ENCODE results near the gene PLA2G4D.

Gene PLA2G4D

GRCh38 chr15:42069496-42070278 lies 24.7 kb downstream of the PLA2G4D start:
- DNase-seq: no peak

GRCh38 chr15:42069025-42069424 lies 25.3 kb downstream of the PLA2G4D start:
- no peak for DNase-seq

GRCh38 chr15:42068601-42069000 lies 25.8 kb downstream of the PLA2G4D start:
- no peak for DNase-seq

DNA sequence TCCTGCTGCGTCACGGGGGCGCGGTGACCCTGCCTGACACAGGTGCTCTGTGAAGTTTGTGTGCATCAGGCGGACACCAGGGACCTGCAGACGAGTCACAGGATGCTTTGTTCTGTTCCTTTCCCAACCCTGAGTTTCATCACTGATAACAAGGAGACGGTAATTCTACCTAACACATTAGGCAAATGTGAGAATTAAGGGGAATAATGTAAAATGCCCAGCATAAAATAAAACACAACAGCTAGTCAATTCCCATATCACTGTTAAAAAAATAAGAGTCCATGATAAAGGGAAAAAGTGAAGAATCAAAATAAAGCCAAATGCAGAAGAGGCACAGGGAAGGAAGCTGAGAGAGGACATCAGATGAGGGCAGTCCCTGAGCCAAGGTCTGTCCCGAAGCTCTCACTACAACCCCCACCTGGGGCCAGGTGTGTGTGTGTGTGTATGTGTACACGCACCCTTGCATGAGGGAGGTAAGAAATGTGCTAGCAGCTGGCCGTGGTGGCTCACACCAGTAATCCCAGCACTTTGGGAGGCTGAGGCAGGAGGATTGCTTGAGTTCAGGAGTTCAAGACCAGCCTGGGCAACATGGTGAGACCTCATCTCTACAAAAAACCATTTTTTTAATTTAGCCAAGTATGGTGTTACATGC lies 27.5 kb downstream of the PLA2G4D start:
- DNase-seq: no peak

DNA sequence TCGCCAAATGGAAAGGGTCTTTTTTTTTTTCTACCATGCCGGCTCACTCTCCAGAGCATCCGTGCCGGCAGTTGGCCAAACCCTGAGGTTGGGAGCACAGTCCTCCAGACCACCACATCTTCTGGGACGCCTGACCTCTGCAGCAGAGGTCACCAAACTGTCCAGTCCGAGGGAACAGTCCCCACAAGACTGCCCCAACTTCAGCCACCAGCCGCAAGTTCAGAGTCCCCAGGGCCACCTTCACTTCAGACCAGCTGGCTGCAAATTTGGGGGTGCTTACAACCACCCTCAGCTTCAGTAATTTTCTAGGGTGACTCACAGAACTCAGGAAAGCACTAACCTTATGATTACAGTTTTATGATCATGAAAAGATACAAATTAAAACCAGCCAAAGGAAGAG lies 28.9 kb downstream of the PLA2G4D start:
- DNase-seq: no peak

DNA sequence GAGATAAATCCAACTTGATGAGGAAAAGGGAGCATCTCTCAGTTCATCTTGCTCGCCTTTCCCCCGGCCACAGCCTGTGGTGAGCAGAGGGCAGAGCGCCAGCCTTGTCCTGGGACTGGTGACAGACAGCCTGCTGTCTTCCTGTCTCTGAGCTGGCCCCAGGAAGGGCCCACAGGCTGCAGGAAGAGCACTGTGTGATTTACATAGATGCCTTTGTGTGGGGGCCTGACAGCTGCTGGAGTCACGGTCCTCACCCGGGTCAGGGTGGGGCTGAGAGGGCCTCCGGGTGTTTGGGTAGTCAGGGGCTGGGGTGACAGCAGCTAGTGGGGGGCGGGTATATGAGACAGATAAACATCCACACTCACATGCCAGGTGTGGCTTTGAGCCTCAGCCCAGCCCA lies 29.3 kb downstream of the PLA2G4D start:
- DNase-seq: no peak

- no peak for DNase-seq
Observed at GRCh38 chr15:42064271-42064670, 30.1 kb downstream of the PLA2G4D start.

- no peak for DNase-seq
Observed at GRCh38 chr15:42063122-42063848, 31.1 kb downstream of the PLA2G4D start.

- no peak for DNase-seq
Observed at GRCh38 chr15:42062284-42062806, 32.0 kb downstream of the PLA2G4D start.

DNA sequence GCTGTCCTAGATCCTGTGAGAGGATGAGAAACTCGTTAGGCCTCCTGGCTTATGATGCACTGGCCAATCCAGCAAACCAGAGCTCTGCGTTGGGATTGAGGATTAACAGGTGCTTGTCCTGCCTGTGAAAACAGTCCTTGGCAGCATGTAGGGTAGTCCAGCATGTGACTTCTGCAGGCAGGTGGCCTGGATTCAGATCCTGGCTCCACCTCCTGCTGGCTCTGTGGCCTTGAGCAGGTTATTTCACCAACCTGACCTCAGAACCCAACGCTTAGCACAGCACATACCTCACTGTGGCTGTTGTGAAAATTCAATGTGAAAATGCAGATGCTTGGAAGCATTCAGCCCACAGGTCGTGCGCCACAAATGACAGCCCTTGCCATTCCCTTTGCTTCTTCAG lies 33.6 kb downstream of the PLA2G4D start:
- no peak for DNase-seq

DNA sequence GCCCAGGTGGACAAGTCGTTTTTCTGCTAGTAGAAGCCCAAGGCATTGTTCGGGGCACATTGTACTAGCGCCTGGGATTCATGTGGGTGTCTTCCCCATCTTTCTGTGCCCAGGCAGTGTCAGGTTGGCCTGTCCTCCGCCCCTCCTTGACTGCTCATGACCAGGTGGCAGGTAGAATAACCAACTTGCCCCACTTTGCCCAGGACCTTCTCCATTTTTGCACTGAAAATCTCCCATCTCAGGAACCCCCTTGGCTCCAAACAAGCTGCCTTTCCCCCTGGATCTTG lies 33.9 kb downstream of the PLA2G4D start:
- DNase-seq: no peak

- no peak for DNase-seq
Observed at GRCh38 chr15:42059661-42060476, 34.5 kb downstream of the PLA2G4D start.

- no peak for DNase-seq
Observed at GRCh38 chr15:42058791-42059190, 35.6 kb downstream of the PLA2G4D start.

- no peak for DNase-seq
Observed at GRCh38 chr15:42057799-42058646, 36.3 kb downstream of the PLA2G4D start.

GRCh38 chr15:42056934-42057798 lies 37.2 kb downstream of the PLA2G4D start:
- no peak for DNase-seq

DNA sequence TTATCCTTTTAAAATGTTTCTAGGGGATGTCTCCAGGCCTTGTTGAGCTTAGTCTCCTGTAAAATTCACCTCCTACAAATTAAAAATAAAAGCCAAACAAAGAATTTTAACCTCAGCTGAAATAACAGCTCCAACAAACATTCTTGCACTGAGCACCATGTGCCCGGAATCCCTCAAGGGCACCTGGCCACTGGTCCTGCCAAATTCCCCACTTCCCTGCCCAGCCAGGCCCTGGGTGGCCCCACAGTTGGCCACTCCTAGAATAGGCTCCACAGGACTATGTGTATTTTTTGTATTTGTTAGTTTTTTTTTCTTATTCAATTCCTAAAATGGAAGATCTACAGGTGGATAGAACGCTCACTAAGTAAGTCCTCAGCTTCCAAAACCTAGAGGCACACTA lies 40.4 kb downstream of the PLA2G4D start:
- DNase-seq: no peak

GRCh38 chr15:42053010-42053409 lies 41.4 kb downstream of the PLA2G4D start:
- no peak for DNase-seq

- DNase-seq: no peak
Observed at GRCh38 chr15:42050484-42051255, 43.7 kb downstream of the PLA2G4D start.

- no peak for DNase-seq
Observed at GRCh38 chr15:42048821-42049200, 45.6 kb downstream of the PLA2G4D start.
